ENCODE measurements around the gene KDM4F. TPM values are rescaled to one million over a fixed set of nuclear protein-coding genes. Genes with fewer than 3 reads are reported as not detected.

The KDM4F gene
- polyA plus RNA-seq, 2 of the 4 experiments (the other 2 are of a cell fraction): not detected

- TF ChIP-seq POLR2A (IDR thresholded peaks at IDR 0.05; ENCODE audit: low read length): no peak
Measured at GRCh38 chr11:95081010-95081409, 31.8 kb downstream of the KDM4F start (continued).

GRCh38 chr11:95081412-95081811, 32.2 kb downstream of the KDM4F start:
- POLR2A ChIA-PET: no interaction called here
- no peak for TF ChIP-seq TFCP2L1 (CRISPR knock-in tag; IDR thresholded peaks at IDR 0.05)
- no peak for TF ChIP-seq HDAC2 (IDR thresholded peaks at IDR 0.05)
- TF ChIP-seq CHD4 (IDR thresholded peaks at IDR 0.05; ENCODE audit: borderline replicate concordance): no peak
- TF ChIP-seq CBX8 (IDR thresholded peaks at IDR 0.05): no peak
- no peak for TF ChIP-seq KDM5A (IDR thresholded peaks at IDR 0.05)
- no peak for TF ChIP-seq ESRRA (IDR thresholded peaks at IDR 0.05; ENCODE audit: borderline replicate concordance, low read length)
- TF ChIP-seq CBX2 (IDR thresholded peaks at IDR 0.05; ENCODE audit: borderline replicate concordance, low read depth): no peak
- TF ChIP-seq, protein P1, sequence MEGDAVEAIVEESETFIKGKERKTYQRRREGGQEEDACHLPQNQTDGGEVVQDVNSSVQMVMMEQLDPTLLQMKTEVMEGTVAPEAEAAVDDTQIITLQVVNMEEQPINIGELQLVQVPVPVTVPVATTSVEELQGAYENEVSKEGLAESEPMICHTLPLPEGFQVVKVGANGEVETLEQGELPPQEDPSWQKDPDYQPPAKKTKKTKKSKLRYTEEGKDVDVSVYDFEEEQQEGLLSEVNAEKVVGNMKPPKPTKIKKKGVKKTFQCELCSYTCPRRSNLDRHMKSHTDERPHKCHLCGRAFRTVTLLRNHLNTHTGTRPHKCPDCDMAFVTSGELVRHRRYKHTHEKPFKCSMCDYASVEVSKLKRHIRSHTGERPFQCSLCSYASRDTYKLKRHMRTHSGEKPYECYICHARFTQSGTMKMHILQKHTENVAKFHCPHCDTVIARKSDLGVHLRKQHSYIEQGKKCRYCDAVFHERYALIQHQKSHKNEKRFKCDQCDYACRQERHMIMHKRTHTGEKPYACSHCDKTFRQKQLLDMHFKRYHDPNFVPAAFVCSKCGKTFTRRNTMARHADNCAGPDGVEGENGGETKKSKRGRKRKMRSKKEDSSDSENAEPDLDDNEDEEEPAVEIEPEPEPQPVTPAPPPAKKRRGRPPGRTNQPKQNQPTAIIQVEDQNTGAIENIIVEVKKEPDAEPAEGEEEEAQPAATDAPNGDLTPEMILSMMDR (IDR thresholded peaks at IDR 0.05): no peak
- no peak for TF ChIP-seq HEYL (CRISPR knock-in tag; IDR thresholded peaks at IDR 0.05)
- no peak for TF ChIP-seq NFE2L2 (conservative IDR thresholded peaks at IDR 0.05; ENCODE audit: low read length)
- TF ChIP-seq RNF2 (IDR thresholded peaks at IDR 0.05; ENCODE audit: borderline replicate concordance, low read depth): no peak
- no peak for TF ChIP-seq NR3C1 (IDR thresholded peaks at IDR 0.05)
- no peak for TF ChIP-seq MYC (IDR thresholded peaks at IDR 0.05; ENCODE audit: borderline replicate concordance, low read length)
- TF ChIP-seq ZC3H11A (IDR thresholded peaks at IDR 0.05): no peak
- no peak for TF ChIP-seq BCL3 (IDR thresholded peaks at IDR 0.05)
- TF ChIP-seq FOXS1 (CRISPR knock-in tag; IDR thresholded peaks at IDR 0.05): no peak
- Histone ChIP-seq H3K4me3 (no peak overlapping the region), H3K9me3 (no peaks in the 10 kb centered on the region), H3K27ac (no peak overlapping the region), H3K4me1 (peaks cover under 1% of the 10 kb centered on the region; the same call in 1 of the 3 replicates), H3K4me2 (no peak overlapping the region)
- CTCF ChIA-PET: interaction anchor here (1.6 kb wide), 1 partner anchor 11 kb away, joined by 10 read pairs; no protein-coding TSS in a partner anchor
- 63% methylated on average over 4 of the region's 4 CpGs for WGBS (ENCODE audit: missing lambda C conversion rate)
- DNase-seq (ENCODE audit: low read depth in 1 of 2, low spot score in 1 of 2) (no peak), ATAC-seq (no peak), FAIRE-seq (no peak)

DNA sequence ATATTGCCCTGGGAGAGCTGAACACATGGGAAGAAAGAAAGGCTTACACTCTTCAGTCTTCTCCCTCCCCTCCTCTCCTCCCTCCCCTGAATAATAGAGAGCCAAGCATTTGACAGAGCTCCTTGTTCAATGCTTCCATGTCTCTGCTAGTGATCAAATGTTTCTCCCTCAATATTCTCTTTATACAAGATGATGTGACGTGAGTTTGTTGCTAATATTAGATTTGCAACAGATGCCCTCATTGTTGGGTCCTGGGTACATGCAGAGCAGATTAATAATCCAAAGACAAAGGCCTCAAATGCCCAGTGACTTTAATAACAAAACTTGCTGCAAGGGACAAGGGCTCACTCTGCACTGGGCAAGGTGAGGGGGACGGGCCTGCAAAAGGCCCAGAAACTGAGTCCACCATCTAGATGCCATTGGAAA, 33.4 kb downstream of the KDM4F start:
- FAIRE-seq: no peak
- POLR2A ChIA-PET: no interaction called here
- Histone ChIP-seq H3K9me3 (no peaks in the 10 kb centered on the region), H3K4me1 (no peaks in the 10 kb centered on the region), H3K27ac (no peak overlapping the region), H3K4me2 (no peak overlapping the region), H3K4me3 (no peak overlapping the region)
- TF ChIP-seq NPAS2 (CRISPR knock-in tag; IDR thresholded peaks at IDR 0.05; ENCODE audit: borderline replicate concordance) (no peak), RFX5 (IDR thresholded peaks at IDR 0.05) (no peak), ZFP36 (IDR thresholded peaks at IDR 0.05; ENCODE audit: borderline replicate concordance, partially characterized antibody) (no peak), RARB (CRISPR knock-in tag; IDR thresholded peaks at IDR 0.05) (no peak), CBX8 (IDR thresholded peaks at IDR 0.05) (no peak), CHD4 (IDR thresholded peaks at IDR 0.05; ENCODE audit: borderline replicate concordance) (no peak), HES2 (IDR thresholded peaks at IDR 0.05) (no peak), RCOR1 (IDR thresholded peaks at IDR 0.05; ENCODE audit: low read depth, low read length) (no peak), ZNF302 (CRISPR knock-in tag; IDR thresholded peaks at IDR 0.05) (no peak), KDM1A (IDR thresholded peaks at IDR 0.05; ENCODE audit: low read depth) (no peak), HDAC2 (IDR thresholded peaks at IDR 0.05) (no peak), GATA3 (IDR thresholded peaks at IDR 0.05; ENCODE audit: borderline replicate concordance) (no peak), CHD2 (IDR thresholded peaks at IDR 0.05; ENCODE audit: low read length, partially characterized antibody) (no peak), CBX2 (IDR thresholded peaks at IDR 0.05; ENCODE audit: borderline replicate concordance, low read depth) (no peak), RNF2 (IDR thresholded peaks at IDR 0.05; ENCODE audit: borderline replicate concordance, low read depth) (no peak), USF2 (IDR thresholded peaks at IDR 0.05) (no peak), SREBF2 (IDR thresholded peaks at IDR 0.05) (no peak)
- TF ChIP-seq, protein P2, sequence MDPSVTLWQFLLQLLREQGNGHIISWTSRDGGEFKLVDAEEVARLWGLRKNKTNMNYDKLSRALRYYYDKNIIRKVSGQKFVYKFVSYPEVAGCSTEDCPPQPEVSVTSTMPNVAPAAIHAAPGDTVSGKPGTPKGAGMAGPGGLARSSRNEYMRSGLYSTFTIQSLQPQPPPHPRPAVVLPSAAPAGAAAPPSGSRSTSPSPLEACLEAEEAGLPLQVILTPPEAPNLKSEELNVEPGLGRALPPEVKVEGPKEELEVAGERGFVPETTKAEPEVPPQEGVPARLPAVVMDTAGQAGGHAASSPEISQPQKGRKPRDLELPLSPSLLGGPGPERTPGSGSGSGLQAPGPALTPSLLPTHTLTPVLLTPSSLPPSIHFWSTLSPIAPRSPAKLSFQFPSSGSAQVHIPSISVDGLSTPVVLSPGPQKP (IDR thresholded peaks at IDR 0.05; ENCODE audit: low read depth, low read length): no peak
- TF ChIP-seq, protein P3, sequence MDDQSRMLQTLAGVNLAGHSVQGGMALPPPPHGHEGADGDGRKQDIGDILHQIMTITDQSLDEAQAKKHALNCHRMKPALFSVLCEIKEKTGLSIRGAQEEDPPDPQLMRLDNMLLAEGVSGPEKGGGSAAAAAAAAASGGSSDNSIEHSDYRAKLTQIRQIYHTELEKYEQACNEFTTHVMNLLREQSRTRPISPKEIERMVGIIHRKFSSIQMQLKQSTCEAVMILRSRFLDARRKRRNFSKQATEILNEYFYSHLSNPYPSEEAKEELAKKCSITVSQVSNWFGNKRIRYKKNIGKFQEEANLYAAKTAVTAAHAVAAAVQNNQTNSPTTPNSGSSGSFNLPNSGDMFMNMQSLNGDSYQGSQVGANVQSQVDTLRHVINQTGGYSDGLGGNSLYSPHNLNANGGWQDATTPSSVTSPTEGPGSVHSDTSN (IDR thresholded peaks at IDR 0.05): no peak
- 54% methylated on average over 2 of the region's 2 CpGs for WGBS (ENCODE audit: missing lambda C conversion rate)
- no peak for ATAC-seq
- CTCF ChIA-PET: interaction anchor here (1.1 kb wide), 1 partner anchor 69 kb away, joined by 3 read pairs; no protein-coding TSS in a partner anchor
- DNase-seq (ENCODE audit: low read depth in 1 of 2, low spot score in 1 of 2): no peak

All from A549 (cell line).